CD4-positive, alpha-beta T cell treated with Interferon alpha-2 for 1 hour (primary cell): ENCODE results near the gene LANCL2.
"Not testable (repeated sequence)": the region's sequence is repeated elsewhere in the genome, so short reads cannot be mapped to it uniquely, and the experiment has no call there.

ENCODE experiments used
- DNase-seq, 2 donors: peaks; one replicate each; pipeline ENCODE4 v3.0.0-alpha.2; 2020 to 2022

The LANCL2 gene

GRCh38 chr7:55365205-55365674 lies at the start of gene LANCL2:
LANCL2 (plus strand) TSS chr7:55365337; CDS start chr7:55366026, 689 bp downstream.
- DNase-seq = peak; percentile 26 to 56

GRCh38 chr7:55325371-55325792 lies 39.8 kb upstream of the LANCL2 start:
- DNase-seq = no peak

DNA sequence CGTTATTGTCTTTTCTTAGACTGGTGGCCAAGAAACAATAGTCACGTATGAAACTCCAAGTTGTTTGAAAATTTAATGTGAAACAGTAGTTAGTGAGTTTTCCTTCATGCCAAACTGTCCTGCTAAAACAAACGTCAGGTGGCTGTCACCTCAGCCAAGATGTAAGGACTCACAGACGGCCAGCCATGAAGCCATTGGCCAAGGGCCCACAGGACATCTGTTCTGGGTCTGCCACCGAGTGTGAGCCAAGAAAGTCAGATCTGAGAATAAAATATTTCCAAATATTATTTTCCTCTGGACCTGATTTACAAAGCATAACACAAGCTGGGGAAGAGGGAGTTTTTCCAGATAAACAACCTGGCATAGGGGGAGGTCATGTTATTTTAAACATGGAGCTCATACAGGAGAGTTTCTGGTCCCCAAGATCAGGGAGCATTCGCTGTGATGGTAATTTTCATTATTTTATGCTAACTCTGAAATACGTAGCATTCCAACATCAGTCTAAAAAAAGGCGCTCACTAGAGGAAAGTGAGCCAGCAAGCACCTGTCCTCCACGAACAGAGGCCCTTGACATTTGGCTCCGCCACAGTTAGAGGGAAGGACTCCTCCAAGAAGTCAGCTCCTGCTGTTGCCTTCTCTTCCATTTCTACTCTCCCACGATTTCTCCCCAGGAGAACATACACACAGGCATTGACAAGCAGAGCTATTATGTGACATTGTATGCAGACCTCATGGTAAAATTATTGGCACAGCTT lies 38.9 kb upstream of the LANCL2 start:
- DNase-seq = no peak

DNA sequence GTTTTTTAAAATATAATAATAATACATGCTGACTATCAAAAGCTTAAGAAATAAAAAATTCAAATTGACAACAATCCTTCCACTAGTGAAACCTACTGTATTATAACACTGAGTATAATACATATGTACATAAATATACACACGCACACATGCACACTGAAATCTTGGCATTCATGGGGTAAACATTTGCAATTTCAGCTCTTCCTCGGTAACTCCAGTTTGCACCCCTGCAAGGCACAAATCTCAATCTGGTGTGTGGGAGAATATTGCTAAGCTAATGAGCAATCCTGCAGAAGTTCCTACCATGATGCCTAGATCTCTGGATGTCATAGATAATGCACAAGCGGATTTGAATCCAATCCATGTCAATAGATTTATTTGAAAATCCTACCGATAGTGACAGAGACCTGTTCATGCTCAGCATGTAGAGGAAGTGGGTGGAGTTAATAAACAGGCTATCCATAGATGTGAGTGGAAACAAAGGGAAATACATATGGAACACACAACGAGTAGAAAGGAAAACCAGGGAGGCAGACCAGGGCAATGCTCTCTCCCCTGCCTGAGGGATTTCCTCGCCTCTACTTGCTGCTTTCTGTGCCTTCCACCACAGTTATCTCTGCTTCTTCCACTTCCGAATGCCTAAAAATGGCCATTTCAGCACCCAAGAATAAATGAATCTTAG lies 38.1 kb upstream of the LANCL2 start:
- DNase-seq = no peak

GRCh38 chr7:55335151-55335550 lies 30.0 kb upstream of the LANCL2 start:
- DNase-seq = no peak

DNA sequence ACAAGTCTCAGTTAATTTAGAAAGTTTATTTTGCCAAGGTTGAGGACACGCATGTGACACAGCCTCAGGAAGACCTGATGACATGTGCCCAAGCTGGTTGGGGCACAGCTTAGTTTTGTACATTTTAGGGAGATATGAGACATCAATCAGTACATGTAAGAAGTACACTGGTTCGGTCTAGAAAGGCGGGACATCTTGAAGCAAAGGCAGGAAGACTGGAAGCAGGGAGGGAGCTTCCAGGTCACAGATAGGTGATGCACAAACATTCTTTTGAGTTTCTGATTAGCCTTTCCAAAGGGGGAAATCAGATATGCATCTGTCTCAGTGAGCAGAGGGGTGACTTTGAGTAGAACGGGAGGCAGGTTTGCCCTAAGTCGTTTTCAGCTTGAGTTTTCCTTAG lies 29.4 kb upstream of the LANCL2 start:
- no peak for DNase-seq

DNA sequence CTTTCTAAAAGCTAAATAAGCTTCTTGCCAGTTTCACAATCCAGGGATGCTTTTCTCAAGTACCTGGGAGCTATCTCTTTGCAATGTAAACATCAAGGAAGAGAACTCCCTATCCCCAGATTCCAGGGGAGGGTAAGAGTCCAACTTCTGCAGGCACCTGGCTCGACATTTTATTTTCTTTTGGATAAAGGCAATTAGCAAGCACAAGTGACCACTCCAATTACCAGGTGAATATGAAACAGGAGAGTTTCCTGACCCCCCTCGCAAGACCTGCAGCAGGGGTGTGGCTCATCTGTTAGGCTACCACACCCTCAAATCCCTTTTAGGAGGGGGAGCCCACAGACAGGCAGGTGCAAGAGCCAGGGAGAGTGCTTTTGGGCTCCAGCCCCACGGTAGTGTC lies 28.6 kb upstream of the LANCL2 start:
- DNase-seq = no peak

- no peak for DNase-seq
Observed at GRCh38 chr7:55339033-55340000, 25.8 kb upstream of the LANCL2 start.

DNA sequence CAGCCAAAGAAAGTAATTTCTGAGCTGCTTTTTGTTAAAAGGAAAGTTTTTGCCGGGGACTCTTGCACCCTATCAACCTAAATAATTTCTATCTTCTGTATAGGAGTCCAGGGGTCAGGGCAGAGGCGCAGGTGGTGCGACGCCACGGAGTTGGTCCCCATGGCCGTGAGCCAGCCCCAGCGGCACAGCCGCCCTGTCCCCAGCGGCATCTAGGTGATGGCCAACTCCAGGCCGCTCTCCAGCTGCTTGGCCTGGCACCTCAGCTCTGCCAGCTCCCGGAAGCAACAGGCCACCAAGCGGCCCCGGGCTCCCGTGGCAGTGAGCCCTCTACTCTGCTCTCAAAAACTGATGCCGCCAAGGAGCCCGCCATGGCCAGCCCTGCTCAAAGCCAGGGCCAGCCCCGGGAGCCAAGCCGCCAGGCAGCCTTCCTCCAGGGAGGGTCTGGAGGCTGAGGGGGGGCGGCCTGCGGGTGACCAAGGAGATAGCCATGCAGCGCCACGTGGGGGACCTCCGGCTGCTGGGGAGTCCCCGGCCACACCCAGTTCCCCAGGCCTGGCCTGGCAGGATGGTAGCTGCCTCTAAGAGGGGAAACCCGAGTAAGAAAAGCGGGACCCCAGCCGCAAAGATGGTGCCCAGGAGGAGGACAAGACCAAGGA lies 22.8 kb upstream of the LANCL2 start:
- DNase-seq = no peak

DNA sequence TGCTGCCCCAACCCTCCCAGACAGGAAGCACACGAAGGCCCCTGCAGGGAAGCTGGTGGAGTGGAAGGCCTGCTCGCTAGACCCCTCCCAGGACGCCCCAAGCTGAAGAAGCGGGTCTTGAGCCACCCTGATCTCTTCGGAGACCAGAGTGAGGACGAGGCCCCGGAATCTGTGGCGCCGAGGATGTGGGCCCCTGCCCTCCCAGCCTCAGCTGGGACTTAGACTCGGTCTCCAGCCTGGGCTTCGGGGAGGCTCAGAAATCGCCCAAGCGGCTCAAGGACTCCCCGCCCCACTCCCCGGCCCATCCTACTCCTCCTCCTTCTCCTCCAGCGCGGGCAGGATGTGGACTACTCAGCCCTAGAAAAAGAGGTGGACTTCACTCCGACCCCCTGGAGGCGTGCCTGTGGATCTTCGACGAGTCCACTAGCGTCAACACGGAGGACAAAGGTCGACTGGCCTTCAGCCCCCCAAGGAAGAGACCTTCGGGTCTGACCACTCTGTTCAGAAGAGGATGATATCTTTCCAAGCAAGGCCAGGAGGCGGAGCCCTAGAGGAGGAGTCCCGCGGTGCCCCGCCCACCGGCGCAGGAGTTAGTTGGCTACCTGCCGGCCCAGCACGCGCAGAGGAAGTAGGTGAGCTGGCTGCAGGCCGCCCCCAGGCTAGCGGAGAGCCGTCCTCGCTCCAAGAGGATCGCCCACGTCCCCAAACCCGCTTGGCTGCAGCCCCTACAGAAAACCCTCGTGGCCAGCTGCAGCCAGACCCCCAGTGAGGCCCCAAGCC lies 21.9 kb upstream of the LANCL2 start:
- DNase-seq = no peak

- no peak for DNase-seq
Observed at GRCh38 chr7:55343860-55344606, 21.1 kb upstream of the LANCL2 start.

DNA sequence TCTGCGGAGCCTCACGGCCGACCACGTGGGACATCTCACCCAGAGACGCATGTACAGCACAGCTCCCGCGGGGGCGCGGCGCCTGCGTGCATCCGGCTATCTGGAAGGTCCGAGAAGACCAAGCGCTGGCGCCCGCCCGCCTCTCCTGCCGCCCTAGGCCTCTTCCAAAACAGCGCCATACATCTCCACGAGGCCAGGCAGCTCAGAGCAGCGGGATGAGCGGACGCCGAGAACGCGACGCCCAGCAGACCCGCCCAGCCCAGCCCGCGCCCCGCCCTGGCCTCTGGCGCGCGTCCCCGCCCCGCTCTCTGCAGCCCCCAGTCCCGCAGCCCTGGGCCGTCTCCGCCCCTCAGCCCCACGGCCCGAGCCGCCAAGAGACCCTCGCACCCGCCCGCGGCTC lies 20.3 kb upstream of the LANCL2 start:
- no peak for DNase-seq

DNA sequence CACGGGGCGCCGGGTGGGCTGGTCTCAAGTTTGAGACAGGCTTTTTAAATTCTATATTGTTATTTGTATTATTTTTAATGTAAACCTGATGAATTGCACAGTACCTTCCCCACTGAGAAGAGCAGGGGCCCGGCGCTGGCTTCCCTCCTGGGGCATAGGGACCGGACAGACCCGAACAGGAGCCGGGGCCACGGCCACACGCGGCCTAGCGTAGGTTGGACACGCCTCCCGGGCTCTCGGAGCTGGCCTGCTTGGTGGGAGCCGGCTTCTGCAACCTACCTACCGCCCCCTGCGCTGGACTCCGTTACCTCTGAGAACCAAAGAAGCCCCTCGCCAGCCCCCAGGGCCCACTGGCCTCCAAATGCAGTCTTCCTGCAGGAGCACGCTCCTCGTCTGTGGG lies 19.8 kb upstream of the LANCL2 start:
- DNase-seq = no peak

DNA sequence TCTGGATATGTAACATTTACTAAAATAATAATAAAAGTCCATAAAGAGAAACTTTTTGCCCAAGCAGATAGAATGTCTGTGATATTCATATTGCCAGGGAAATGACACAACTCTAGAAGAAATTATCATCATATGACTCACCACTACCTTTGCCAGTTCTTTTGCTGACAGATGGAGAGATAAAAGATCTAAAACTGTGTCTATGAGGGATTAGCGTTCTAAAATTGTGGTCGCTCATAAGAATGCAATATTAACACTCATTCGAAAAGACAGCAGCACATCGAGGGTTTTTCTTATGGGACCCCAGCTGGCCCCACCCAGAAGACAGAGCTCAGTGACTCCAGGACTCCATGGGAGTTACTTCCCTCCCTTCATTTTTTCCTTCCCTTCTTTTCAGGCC lies 16.6 kb upstream of the LANCL2 start:
- no peak for DNase-seq

DNA sequence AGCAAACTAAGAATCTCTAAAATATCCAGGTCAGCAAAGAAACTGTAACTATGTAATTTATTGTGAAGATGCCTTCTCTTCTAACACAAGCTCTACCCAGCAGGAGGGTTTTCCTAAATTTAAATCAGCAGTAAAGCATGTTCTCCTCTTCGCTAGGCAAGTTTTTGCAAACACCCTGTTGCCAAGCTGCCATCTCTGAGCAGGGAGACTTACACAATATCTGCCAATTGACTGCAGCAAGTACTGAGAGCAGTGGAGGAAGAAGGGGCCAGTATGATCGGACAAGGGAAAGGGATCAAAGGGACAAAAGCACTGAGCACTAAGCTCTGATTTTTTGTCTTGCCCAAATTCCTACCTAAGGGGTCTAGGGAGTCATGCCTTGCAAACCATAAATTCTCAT lies 16.0 kb upstream of the LANCL2 start:
- no peak for DNase-seq

DNA sequence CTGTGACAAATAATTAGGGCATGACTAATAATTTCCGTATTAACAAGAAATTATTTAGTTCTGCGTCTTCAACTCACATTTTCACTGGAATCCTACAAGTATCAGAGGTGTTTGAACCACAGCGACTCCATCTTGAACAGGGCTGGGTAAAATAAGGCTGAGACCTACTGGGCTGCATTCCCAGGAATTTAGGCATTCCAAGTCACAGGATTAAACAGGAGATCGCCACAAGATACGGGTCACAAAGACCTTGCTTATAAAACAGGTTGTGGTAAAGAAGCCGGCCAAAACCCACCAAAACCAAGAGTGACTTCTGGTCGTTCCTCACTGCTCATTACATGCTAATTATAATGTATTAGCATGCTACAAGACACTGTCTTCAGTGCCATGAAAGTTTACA lies 14.9 kb upstream of the LANCL2 start:
- DNase-seq = no peak

- DNase-seq = no peak
Observed at GRCh38 chr7:55351263-55351662, 13.9 kb upstream of the LANCL2 start.

DNA sequence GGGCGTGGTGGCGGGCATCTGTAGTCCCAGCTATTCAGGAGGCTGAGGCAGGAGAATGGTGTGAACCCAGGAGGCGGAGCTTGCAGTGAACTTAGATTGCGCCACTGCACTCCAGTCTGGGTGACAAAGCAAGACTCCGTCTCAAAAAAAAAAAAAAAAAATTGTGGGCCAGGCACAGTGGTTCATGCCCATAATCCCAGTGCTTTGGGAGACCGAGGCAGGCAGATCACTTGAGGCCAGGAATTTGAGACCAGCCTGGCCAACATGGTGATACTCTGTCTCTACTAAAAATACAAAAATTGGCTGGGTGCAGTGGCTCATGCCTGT lies 12.2 kb upstream of the LANCL2 start:
- DNase-seq = not testable (repeated sequence)

GRCh38 chr7:55360486-55360885 lies 4.7 kb upstream of the LANCL2 start:
- no peak for DNase-seq

DNA sequence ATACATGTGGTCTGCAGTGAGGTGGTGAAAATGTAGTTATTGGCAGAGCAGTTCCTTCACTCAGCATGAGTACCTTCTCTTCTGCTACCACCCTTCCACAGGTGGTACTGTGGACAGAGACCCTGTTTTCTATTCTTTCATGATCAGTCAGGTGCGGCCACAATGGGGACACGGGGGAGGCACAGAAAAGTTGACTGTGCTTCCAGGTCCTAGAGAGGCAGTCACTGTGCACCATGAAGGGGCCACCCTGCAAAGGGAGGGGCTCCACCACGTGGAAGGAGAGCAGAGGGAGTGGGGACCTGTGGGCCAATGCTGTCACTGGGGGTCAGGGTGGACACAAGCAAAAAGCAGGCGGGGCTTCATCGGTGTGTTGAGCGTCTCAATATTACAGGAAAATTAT lies 3.6 kb upstream of the LANCL2 start:
- DNase-seq = no peak

DNA sequence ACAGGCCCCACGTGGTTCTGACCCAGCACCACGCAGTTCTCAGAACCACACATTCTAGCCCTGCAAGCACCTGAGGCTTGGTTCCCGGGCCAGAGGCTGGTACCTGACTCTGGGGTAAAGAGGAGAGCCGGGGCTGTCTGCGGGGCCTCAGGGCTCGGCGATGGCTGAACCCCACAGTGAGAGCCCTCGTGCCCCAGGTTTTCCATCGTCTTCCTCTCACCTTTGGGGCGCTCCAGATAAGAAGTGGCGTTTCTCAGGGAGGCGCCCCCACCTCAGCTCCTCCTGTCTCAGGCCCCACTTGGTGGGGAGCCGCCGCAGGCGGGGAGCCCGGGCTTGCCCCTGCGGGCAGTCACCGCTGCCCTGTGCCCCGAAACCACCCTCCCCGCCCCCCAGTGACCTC lies 2.2 kb upstream of the LANCL2 start:
- DNase-seq = no peak
